HCT116 (cell line): ENCODE measurements around the gene SLC25A25.

ENCODE experiments used
- EZH2 ChIP-seq: fragments of 200-600 bp; sonication (generic); IDR thresholded peaks from 2 replicates; pipeline ENCODE4 v1.6.1; 2017; ENCODE audit warnings: antibody characterized with exemption, mixed run types
- EZH2phosphoT487 ChIP-seq: fragments of 200-600 bp; IDR thresholded peaks from 2 replicates; pipeline ENCODE4 v1.6.1; 2018; ENCODE audit warnings: antibody characterized with exemption, borderline replicate concordance
- JUND ChIP-seq: IDR thresholded peaks from 2 replicates; pipeline ENCODE4 v1.6.1; 2012
- POLR2A ChIP-seq: IDR thresholded peaks from 2 replicates; pipeline ENCODE4 v1.7.0; 2011; ENCODE audit warnings: borderline replicate concordance; ENCODE audit not compliant: insufficient read depth, insufficient read length; ENCODE audit errors: extremely low read depth
- POLR2AphosphoS5 ChIP-seq: IDR thresholded peaks from 2 replicates; pipeline ENCODE4 v1.6.1; 2011; ENCODE audit warnings: mild to moderate bottlenecking, low read depth, low read length, moderate library complexity
- SIN3A ChIP-seq: IDR thresholded peaks from 2 replicates; pipeline ENCODE4 v1.6.1; 2012; ENCODE audit warnings: low read depth
- TF ChIP-seq, protein P1 (sequence below), 3 experiments: fragments of 200-600 bp in 1 of 3; sonication (generic) in 1 of 3; IDR thresholded peaks in 2 of 3; conservative IDR thresholded peaks in 1 of 3; 2 replicates each; pipeline ENCODE4 v1.5.1; 2012 to 2017; ENCODE audit warnings: low read depth in 2 of 3, low read length in 2 of 3, antibody characterized with exemption in 1 of 3, borderline replicate concordance in 1 of 3, control low read depth in 1 of 3, mild to moderate bottlenecking in 1 of 3, mixed read lengths in 1 of 3, mixed run types in 1 of 3, moderate library complexity in 1 of 3; ENCODE audit not compliant: insufficient read depth in 1 of 3
- TF ChIP-seq, protein P2 (sequence below): IDR thresholded peaks from 2 replicates; pipeline ENCODE4 v1.6.1; 2012; ENCODE audit warnings: low read depth

DNA sequence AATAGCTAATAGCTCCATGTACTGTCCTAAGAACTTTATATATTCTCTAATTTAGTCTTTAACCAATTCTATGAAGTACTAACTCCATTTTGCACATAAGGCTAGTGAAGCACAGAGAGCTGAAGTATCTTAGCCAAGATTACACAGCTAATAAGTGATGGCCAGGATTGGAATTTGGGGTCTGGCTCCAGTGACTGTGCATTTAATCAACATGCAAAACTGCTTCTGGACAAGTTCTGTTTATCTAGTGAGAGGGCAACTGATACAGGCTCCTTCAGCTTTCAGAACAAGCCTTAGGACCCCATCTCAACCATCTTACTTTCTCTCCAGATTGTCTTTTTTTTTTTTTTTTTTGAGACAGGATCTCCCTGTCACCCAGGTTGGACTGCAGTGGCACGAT is 21.3 kb downstream of the SLC25A25 start:
- TF ChIP-seq, protein P1, sequence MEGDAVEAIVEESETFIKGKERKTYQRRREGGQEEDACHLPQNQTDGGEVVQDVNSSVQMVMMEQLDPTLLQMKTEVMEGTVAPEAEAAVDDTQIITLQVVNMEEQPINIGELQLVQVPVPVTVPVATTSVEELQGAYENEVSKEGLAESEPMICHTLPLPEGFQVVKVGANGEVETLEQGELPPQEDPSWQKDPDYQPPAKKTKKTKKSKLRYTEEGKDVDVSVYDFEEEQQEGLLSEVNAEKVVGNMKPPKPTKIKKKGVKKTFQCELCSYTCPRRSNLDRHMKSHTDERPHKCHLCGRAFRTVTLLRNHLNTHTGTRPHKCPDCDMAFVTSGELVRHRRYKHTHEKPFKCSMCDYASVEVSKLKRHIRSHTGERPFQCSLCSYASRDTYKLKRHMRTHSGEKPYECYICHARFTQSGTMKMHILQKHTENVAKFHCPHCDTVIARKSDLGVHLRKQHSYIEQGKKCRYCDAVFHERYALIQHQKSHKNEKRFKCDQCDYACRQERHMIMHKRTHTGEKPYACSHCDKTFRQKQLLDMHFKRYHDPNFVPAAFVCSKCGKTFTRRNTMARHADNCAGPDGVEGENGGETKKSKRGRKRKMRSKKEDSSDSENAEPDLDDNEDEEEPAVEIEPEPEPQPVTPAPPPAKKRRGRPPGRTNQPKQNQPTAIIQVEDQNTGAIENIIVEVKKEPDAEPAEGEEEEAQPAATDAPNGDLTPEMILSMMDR (IDR thresholded peaks at IDR 0.05 in 2 of 3, conservative IDR thresholded peaks at IDR 0.05 in 1 of 3; ENCODE audit: borderline replicate concordance in 1 of 3, insufficient read depth in 1 of 3, low read depth in 2 of 3, low read length in 2 of 3): no peak
- TF ChIP-seq POLR2A: no peak
- no peak for TF ChIP-seq EZH2phosphoT487
- TF ChIP-seq POLR2AphosphoS5: no peak
- TF ChIP-seq, protein P2, sequence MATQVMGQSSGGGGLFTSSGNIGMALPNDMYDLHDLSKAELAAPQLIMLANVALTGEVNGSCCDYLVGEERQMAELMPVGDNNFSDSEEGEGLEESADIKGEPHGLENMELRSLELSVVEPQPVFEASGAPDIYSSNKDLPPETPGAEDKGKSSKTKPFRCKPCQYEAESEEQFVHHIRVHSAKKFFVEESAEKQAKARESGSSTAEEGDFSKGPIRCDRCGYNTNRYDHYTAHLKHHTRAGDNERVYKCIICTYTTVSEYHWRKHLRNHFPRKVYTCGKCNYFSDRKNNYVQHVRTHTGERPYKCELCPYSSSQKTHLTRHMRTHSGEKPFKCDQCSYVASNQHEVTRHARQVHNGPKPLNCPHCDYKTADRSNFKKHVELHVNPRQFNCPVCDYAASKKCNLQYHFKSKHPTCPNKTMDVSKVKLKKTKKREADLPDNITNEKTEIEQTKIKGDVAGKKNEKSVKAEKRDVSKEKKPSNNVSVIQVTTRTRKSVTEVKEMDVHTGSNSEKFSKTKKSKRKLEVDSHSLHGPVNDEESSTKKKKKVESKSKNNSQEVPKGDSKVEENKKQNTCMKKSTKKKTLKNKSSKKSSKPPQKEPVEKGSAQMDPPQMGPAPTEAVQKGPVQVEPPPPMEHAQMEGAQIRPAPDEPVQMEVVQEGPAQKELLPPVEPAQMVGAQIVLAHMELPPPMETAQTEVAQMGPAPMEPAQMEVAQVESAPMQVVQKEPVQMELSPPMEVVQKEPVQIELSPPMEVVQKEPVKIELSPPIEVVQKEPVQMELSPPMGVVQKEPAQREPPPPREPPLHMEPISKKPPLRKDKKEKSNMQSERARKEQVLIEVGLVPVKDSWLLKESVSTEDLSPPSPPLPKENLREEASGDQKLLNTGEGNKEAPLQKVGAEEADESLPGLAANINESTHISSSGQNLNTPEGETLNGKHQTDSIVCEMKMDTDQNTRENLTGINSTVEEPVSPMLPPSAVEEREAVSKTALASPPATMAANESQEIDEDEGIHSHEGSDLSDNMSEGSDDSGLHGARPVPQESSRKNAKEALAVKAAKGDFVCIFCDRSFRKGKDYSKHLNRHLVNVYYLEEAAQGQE: no peak
- no peak for TF ChIP-seq EZH2
- TF ChIP-seq JUND: no peak
- no peak for TF ChIP-seq SIN3A
